Adrenal gland (tissue), 5 donors: ENCODE results near the gene LRFN4.

Experiments
- CTCF ChIP-seq, 6 experiments: fragments of 450-650 bp in 4 of 6; fragments of 200-600 bp in 2 of 6; sonication (generic) in 1 of 6; IDR thresholded peaks; 1 replicate in 5 of 6; 2 replicates in 1 of 6; pipeline versions ENCODE4 v1.5.1 to v1.8.0; 2016 to 2021; ENCODE audit warnings: antibody characterized with exemption in 6 of 6, mild to moderate bottlenecking in 2 of 6, moderate library complexity in 1 of 6
- POLR2A ChIP-seq, 2 donors: fragments of 450-650 bp; IDR thresholded peaks; one replicate each; pipeline ENCODE4 v1.6.1; 2017; ENCODE audit warnings: antibody characterized with exemption in 2 of 2, mild to moderate bottlenecking in 2 of 2, moderate library complexity in 1 of 2
- donor health status: DM: no; HTN: no; CAD: no.

- TF ChIP-seq CTCF (IDR thresholded peaks at IDR 0.05) = peak in 3 of 6 experiments; percentile 5 to 38 (median 25)
- TF ChIP-seq POLR2A (IDR thresholded peaks at IDR 0.05) = peak in 1 of 2 donors; percentile 61
Measured at GRCh38 chr11:66891851-66892660, 35.2 kb downstream of the LRFN4 start.
